Cortex of kidney (tissue), 1 donor: ENCODE results near the gene ASCC1.
"Not testable (repeated sequence)": the region's sequence is repeated elsewhere in the genome, so short reads cannot be mapped to it uniquely, and the experiment has no call there.

Experiments used
- DNase-seq: peaks from one replicate; lab custom pipeline; 2025; lab: John Stamatoyannopoulos, UW

ASCC1 gene

GRCh38 chr10:72219235-72219814, 3.2 kb upstream of the ASCC1 start:
- no peak for DNase-seq

- no peak for DNase-seq
These were observed 2.6 kb upstream of the ASCC1 start for GRCh38 chr10:72218726-72219125.

GRCh38 chr10:72218325-72218724, 2.2 kb upstream of the ASCC1 start:
- DNase-seq = no peak

GRCh38 chr10:72211832-72212231, 4.2 kb downstream of the ASCC1 start:
- not testable (repeated sequence) for DNase-seq

GRCh38 chr10:72211381-72211780, 4.7 kb downstream of the ASCC1 start:
- not testable (repeated sequence) for DNase-seq

GRCh38 chr10:72208526-72208925, 7.5 kb downstream of the ASCC1 start:
- DNase-seq = not testable (repeated sequence)

GRCh38 chr10:72206511-72207229, 9.4 kb downstream of the ASCC1 start:
- no peak for DNase-seq

GRCh38 chr10:72204724-72205123, 11.4 kb downstream of the ASCC1 start:
- no peak for DNase-seq

GRCh38 chr10:72204296-72204695, 11.8 kb downstream of the ASCC1 start:
- no peak for DNase-seq

- DNase-seq = no peak
These were observed 14.8 kb downstream of the ASCC1 start for GRCh38 chr10:72201293-72201692.

- no peak for DNase-seq
These were observed 15.2 kb downstream of the ASCC1 start for GRCh38 chr10:72200883-72201282.

GRCh38 chr10:72194949-72195348, 21.1 kb downstream of the ASCC1 start:
- DNase-seq = no peak

GRCh38 chr10:72186982-72187330, 29.1 kb downstream of the ASCC1 start:
- DNase-seq = no peak

- DNase-seq = no peak
These were observed 29.7 kb downstream of the ASCC1 start for GRCh38 chr10:72186258-72186981.

- DNase-seq = no peak
These were observed 31.9 kb downstream of the ASCC1 start for GRCh38 chr10:72184156-72184555.

- DNase-seq = no peak
These were observed 38.6 kb downstream of the ASCC1 start for GRCh38 chr10:72177454-72177853.

GRCh38 chr10:72176701-72177100, 39.4 kb downstream of the ASCC1 start:
- DNase-seq = no peak

- DNase-seq = no peak
These were observed 40.9 kb downstream of the ASCC1 start for GRCh38 chr10:72175149-72175548.

- DNase-seq = no peak
These were observed 41.8 kb downstream of the ASCC1 start for GRCh38 chr10:72174297-72174662.

GRCh38 chr10:72173619-72174296, 42.3 kb downstream of the ASCC1 start:
- DNase-seq = no peak

GRCh38 chr10:72173262-72173618, 42.8 kb downstream of the ASCC1 start:
- no peak for DNase-seq

- DNase-seq = no peak
These were observed 44.9 kb downstream of the ASCC1 start for GRCh38 chr10:72171175-72171630.

- DNase-seq = no peak
These were observed 45.3 kb downstream of the ASCC1 start for GRCh38 chr10:72170733-72171132.
